ENCODE data around the gene NMRK1. TPM values are rescaled to one million over a fixed set of nuclear protein-coding genes. Genes with fewer than 3 reads are reported as not detected.

NMRK1 gene
- total RNA-seq, 1 donor from 2014 or later: 36.9 TPM

GRCh38 chr9:75054368-75055001, 33.5 kb downstream of the NMRK1 start:
- DNase-seq: no peak

- DNase-seq: no peak
Measured at GRCh38 chr9:75053869-75054268, 34.1 kb downstream of the NMRK1 start.

- DNase-seq: no peak
Measured at GRCh38 chr9:75051285-75051684, 36.7 kb downstream of the NMRK1 start.

- no peak for DNase-seq
Measured at GRCh38 chr9:75047506-75047905, 40.4 kb downstream of the NMRK1 start.

GRCh38 chr9:75046725-75047345, 41.1 kb downstream of the NMRK1 start:
- DNase-seq: no peak

GRCh38 chr9:75041041-75041440, 46.9 kb downstream of the NMRK1 start:
- DNase-seq: no peak

- DNase-seq: no peak
Measured at GRCh38 chr9:75039801-75040200, 48.2 kb downstream of the NMRK1 start.

- DNase-seq: no peak
Measured at GRCh38 chr9:75039009-75039408, 48.9 kb downstream of the NMRK1 start.

GRCh38 chr9:75036793-75037192, 51.2 kb downstream of the NMRK1 start:
- no peak for DNase-seq

- no peak for DNase-seq
Measured at GRCh38 chr9:75033791-75034473, 54.0 kb downstream of the NMRK1 start.

- DNase-seq: peak; percentile 54
Measured at GRCh38 chr9:75027187-75028107, 60.5 kb downstream of the NMRK1 start.

- DNase-seq: no peak
Measured at GRCh38 chr9:75023846-75024245, 64.1 kb downstream of the NMRK1 start.

- DNase-seq: no peak
Measured at GRCh38 chr9:75019654-75020053, 68.3 kb downstream of the NMRK1 start.

- DNase-seq: no peak
Measured at GRCh38 chr9:75019022-75019421, 68.9 kb downstream of the NMRK1 start.

- no peak for DNase-seq
Measured at GRCh38 chr9:75017378-75017777, 70.6 kb downstream of the NMRK1 start.

- DNase-seq: no peak
Measured at GRCh38 chr9:75013735-75014134, 74.2 kb downstream of the NMRK1 start.

Other genes starting within 250 kb of the NMRK1 start
- 0.42 and 1.2 TPM in 2 replicates for gene TRPM6, start 200.2 kb downstream of the NMRK1 start, total RNA-seq
- gene C9orf40, start 135.2 kb downstream of the NMRK1 start, total RNA-seq: 4.1 and 4.7 TPM in 2 replicates
- gene CARNMT1, start 59.9 kb downstream of the NMRK1 start, total RNA-seq: 22.0 and 35.6 TPM in 2 replicates
- gene OSTF1, start 359 bp upstream of the NMRK1 start, total RNA-seq: 115 and 126 TPM in 2 replicates